GM12878 (cell line): ENCODE results near the gene PODXL2. TPM values are rescaled to one million over a fixed set of nuclear protein-coding genes. Genes with fewer than 3 reads are reported as not detected.

Source experiments
- ATAC-seq: fragments of 200-7000 bp; cut with Tn5 transposase; 3 replicates; pipeline ENCODE4 v1.9.1; 2020; ENCODE audit warnings: mild to moderate bottlenecking, moderate library complexity
- BruUV-seq: library from RNA; stranded (reverse); fragments of 400-500 nt; replicated peaks from 2 replicates; lab custom pipeline; 2021; lab: Mats Ljungman, UMichigan
- CTCF ChIA-PET: fragments of 300-600 bp; sonication (Branson Sonifier 250); formaldehyde crosslinking; extraction: SDS; loops from one replicate; lab custom pipeline; 2021; ENCODE audit warnings: inconsistent platforms; lab: Yijun Ruan, JAX
- POLR2A ChIA-PET: fragments of 350-600 bp; formaldehyde crosslinking; extraction: SDS; loops from one replicate; lab custom pipeline; 2021; ENCODE audit warnings: inconsistent platforms; lab: Charles Lee
- RAD21 ChIA-PET: fragments of 300-600 bp; sonication (Branson Sonifier 250); formaldehyde crosslinking; loops from one replicate; lab custom pipeline; 2023; ENCODE audit warnings: antibody characterized with exemption; ENCODE audit not compliant: unreplicated experiment; lab: Charles Lee
- SMC1A ChIA-PET: fragments of 300-600 bp; sonication (Branson Sonifier 250); formaldehyde crosslinking; loops from one replicate; lab custom pipeline; 2023; ENCODE audit not compliant: unreplicated experiment, uncharacterized antibody; lab: Charles Lee
- DNase-seq: peaks from one replicate; pipeline ENCODE4 v3.0.0-alpha.2; 2011; ENCODE audit warnings: low read depth, low spot score
- FAIRE-seq: peaks from 3 replicates; lab custom pipeline; 2011; peaks lifted over from hg19 to GRCh38; lab: Jason Lieb, UNC
- H2AFZ ChIP-seq: 2 replicates; pipeline ENCODE4 v1.6.0; 2011; ENCODE audit warnings: low read depth, low read length, control low read depth; ENCODE audit not compliant: control insufficient read depth
- H3K27ac ChIP-seq: 2 replicates; pipeline ENCODE4 v1.5.1; 2011; ENCODE audit warnings: control low read depth; ENCODE audit not compliant: control insufficient read depth, insufficient read depth
- H3K27me3 ChIP-seq, 2 experiments: replicated peaks in 1 of 2; 2 replicates each; pipeline versions ENCODE4 v1.6.0 to v1.6.1; 2011; ENCODE audit warnings: low read length in 1 of 2; ENCODE audit not compliant: control insufficient read depth in 2 of 2, insufficient read depth in 2 of 2
- H3K36me3 ChIP-seq, 2 experiments: 2 replicates each; pipeline ENCODE4 v1.5.1; 2011; ENCODE audit warnings: low read length in 1 of 2; ENCODE audit not compliant: control insufficient read depth in 2 of 2, insufficient read depth in 2 of 2
- H3K4me1 ChIP-seq: 2 replicates; pipeline ENCODE4 v1.6.1; 2011; ENCODE audit warnings: mild to moderate bottlenecking, low read length, moderate library complexity, mixed read lengths; ENCODE audit not compliant: control insufficient read depth, insufficient read depth
- H3K4me2 ChIP-seq: 2 replicates; pipeline ENCODE4 v1.6.0; 2011; ENCODE audit warnings: control low read depth; ENCODE audit not compliant: control insufficient read depth, insufficient read depth
- H3K4me3 ChIP-seq: fragments of 200-600 bp; sonication (generic); 2 replicates; pipeline ENCODE4 v1.5.1; 2016
- H3K79me2 ChIP-seq: 2 replicates; pipeline ENCODE4 v1.6.0; 2011; ENCODE audit warnings: low read length; ENCODE audit not compliant: control insufficient read depth, insufficient read depth
- H3K9ac ChIP-seq: 2 replicates; pipeline ENCODE4 v1.8.0; 2011; ENCODE audit warnings: low read length, control low read depth, mixed read lengths; ENCODE audit not compliant: control insufficient read depth, insufficient read depth
- H3K9me3 ChIP-seq: replicated peaks from 3 replicates; pipeline ENCODE4 v1.5.1; 2011; ENCODE audit warnings: mild to moderate bottlenecking, low read length; ENCODE audit not compliant: control insufficient read depth, insufficient read depth
- H4K20me1 ChIP-seq: 2 replicates; pipeline ENCODE4 v1.6.0; 2011; ENCODE audit not compliant: control insufficient read depth, insufficient read depth
- HDAC2 ChIP-seq: fragments of 200-600 bp; sonication (generic); IDR thresholded peaks from 2 replicates; pipeline ENCODE4 v1.6.1; 2017
- NFXL1 ChIP-seq: fragments of 450-650 bp; IDR thresholded peaks from 2 replicates; pipeline ENCODE4 v1.6.1; 2017; ENCODE audit warnings: antibody characterized with exemption, mild to moderate bottlenecking, borderline replicate concordance
- PAX8 ChIP-seq: fragments of 450-650 bp; IDR thresholded peaks from 2 replicates; pipeline ENCODE4 v1.6.1; 2017; ENCODE audit warnings: mild to moderate bottlenecking, moderate library complexity
- RFX5 ChIP-seq: IDR thresholded peaks from 2 replicates; pipeline ENCODE4 v1.6.1; 2011; ENCODE audit warnings: low read depth, low read length, improper control_type of control experiment
- RUNX3 ChIP-seq: IDR thresholded peaks from 2 replicates; pipeline ENCODE4 v1.6.1; 2012; ENCODE audit warnings: low read length, inconsistent platforms
- SREBF2 ChIP-seq: IDR thresholded peaks from 2 replicates; pipeline ENCODE4 v1.6.1; 2012; ENCODE audit warnings: mild to moderate bottlenecking, low read length
- ZBED1 ChIP-seq: IDR thresholded peaks from 2 replicates; pipeline ENCODE4 v1.6.1; 2016; ENCODE audit warnings: borderline replicate concordance
- WGBS: methylation state at CpG from one replicate; pipeline ENCODE4 v1.1.6; 2016; ENCODE audit warnings: low lambda C conversion rate; ENCODE audit not compliant: insufficient replicate concordance, insufficient coverage; ENCODE audit errors: missing lambda C conversion rate; 5-methylcytosine and 5-hydroxymethylcytosine counted together
- in situ Hi-C: fragments of 300-500 bp; cut with MboI; formaldehyde crosslinking; loops from 9 replicates; pipeline ENCODE4 v1.14.3; 2018; ENCODE audit warnings: mixed read lengths
- intact Hi-C: fragments of 100-400 bp; cut with micrococcal nuclease; formaldehyde crosslinking; loops from one replicate; pipeline ENCODE4 v1.14.2; 2022; ENCODE audit not compliant: unreplicated experiment
- polyA plus RNA-seq, 11 experiments: library from polyadenylated mRNA; depleted of rRNA in 4 of 11; unstranded in 6 of 11; stranded (reverse) in 5 of 11; fragments of >200 nt; fragmentation: Nextera tagmentation in 4 of 11; fragmentation: Illumina TruSeq in 1 of 11; extraction: Ambion mirVana in 4 of 11; extraction: Trizol in 1 of 11; gene quantifications; 1 replicate in 1 of 11; 2 replicates in 10 of 11; pipeline versions ENCODE4 v1.2.1 to v1.2.3, GENCODE V29; 2011 to 2016; ENCODE audit warnings: inconsistent platforms in 2 of 11, missing spikeins in 2 of 11, low read depth in 1 of 11
- total RNA-seq, 4 experiments: library from RNA; depleted of rRNA in 3 of 4; stranded (reverse); fragments of >200 nt in 3 of 4; fragmentation: Illumina TruSeq in 1 of 4; extraction: Trizol in 1 of 4; gene quantifications; 2 replicates each; pipeline versions ENCODE4 v1.2.1 to v1.2.3, GENCODE V29; 2013 to 2021
- TF ChIP-seq, protein P1 (sequence below): fragments of 450-650 bp; IDR thresholded peaks from 2 replicates; pipeline ENCODE4 v1.6.1; 2016; ENCODE audit warnings: mild to moderate bottlenecking
- TF ChIP-seq, protein P2 (sequence below): IDR thresholded peaks from 2 replicates; pipeline ENCODE4 v1.6.1; 2011; ENCODE audit warnings: low read depth, mild to moderate bottlenecking, low read length, moderate library complexity, borderline replicate concordance; ENCODE audit errors: extremely low read depth

PODXL2 gene
- total and polyA plus RNA-seq, 10 of the 15 experiments (the other 5 are each of a cell fraction or from before 2014, with no cell fraction given), result 0.03 to 24.4 (median 13.6) TPM; not detected in 2

DNA sequence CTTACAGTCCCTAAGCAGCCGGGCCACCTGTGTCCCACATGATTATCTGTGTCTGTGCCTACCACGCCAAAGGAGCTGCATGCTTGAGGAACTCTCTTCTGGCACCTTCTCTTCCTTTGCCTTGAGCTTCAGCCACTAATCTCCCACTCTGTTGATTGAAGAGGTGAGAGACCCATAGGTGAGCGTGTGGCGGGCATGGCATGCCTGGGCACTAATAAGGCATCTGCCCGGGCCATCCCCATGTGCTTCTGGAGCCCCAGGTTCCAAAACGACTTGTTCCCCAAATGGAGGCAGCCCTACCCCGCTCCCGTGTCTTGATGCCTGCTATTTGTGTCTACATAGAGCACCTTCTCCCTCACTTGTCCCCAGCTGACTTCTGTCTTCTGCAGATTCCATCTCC is 17.7 kb upstream of the PODXL2 start:
- in situ Hi-C loops (no loop called here), intact Hi-C loops (no loop called here)
- FAIRE-seq, result no peak
- BruUV-seq, result no TSS peak
- Histone ChIP-seq H3K4me1 (no peaks in the 10 kb centered on the region; the same call in 1 of the 2 replicates), H4K20me1 (0 out of 2 replicates have a peak, but pooled peaks cover 3% of the 10 kb centered on the region), H3K4me2 (no peak overlapping the region), H3K79me2 (peaks cover 2% of the 10 kb centered on the region), H3K36me3 (peaks cover 57 to 65% of the 10 kb centered on the region in 2 experiments), H3K9me3 (no peaks in the 10 kb centered on the region), H3K27me3 (no peaks in the 10 kb centered on the region), H2AFZ (no peak overlapping the region), H3K9ac (no peak overlapping the region), H3K27ac (no peak overlapping the region), H3K4me3 (no peak overlapping the region)
- ChIA-PET POLR2A (interaction anchor here (0.6 kb wide), 1 partner anchor 499 kb away, joined by 4 read pairs; no protein-coding TSS in a partner anchor), SMC1A (interaction anchor here (0.8 kb wide), 1 partner anchor 12 kb away, joined by 3 read pairs; no protein-coding TSS in a partner anchor), RAD21 (no interaction called here), CTCF (interaction anchor here (1.3 kb wide), 1 partner anchor 36 kb away, joined by 4 read pairs; no protein-coding TSS in a partner anchor)
- no peak for ATAC-seq
- WGBS, result 92% methylated on average over 8 of the region's 8 CpGs
- no peak for TF ChIP-seq NFXL1
- no peak for TF ChIP-seq HDAC2
- no peak for TF ChIP-seq PAX8
- no peak for TF ChIP-seq RUNX3
- TF ChIP-seq, protein P1, sequence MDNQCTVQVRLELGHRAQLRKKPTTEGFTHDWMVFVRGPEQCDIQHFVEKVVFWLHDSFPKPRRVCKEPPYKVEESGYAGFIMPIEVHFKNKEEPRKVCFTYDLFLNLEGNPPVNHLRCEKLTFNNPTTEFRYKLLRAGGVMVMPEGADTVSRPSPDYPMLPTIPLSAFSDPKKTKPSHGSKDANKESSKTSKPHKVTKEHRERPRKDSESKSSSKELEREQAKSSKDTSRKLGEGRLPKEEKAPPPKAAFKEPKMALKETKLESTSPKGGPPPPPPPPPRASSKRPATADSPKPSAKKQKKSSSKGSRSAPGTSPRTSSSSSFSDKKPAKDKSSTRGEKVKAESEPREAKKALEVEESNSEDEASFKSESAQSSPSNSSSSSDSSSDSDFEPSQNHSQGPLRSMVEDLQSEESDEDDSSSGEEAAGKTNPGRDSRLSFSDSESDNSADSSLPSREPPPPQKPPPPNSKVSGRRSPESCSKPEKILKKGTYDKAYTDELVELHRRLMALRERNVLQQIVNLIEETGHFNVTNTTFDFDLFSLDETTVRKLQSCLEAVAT, result no peak
- no peak for TF ChIP-seq ZBED1
- TF ChIP-seq, protein P2, sequence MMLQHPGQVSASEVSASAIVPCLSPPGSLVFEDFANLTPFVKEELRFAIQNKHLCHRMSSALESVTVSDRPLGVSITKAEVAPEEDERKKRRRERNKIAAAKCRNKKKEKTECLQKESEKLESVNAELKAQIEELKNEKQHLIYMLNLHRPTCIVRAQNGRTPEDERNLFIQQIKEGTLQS, result no peak
- no peak for TF ChIP-seq RFX5
- no peak for TF ChIP-seq SREBF2
- no peak for DNase-seq
